Gastrocnemius medialis (tissue), 4 donors: ENCODE measurements around the gene CASKIN1. TPM values are rescaled to one million over a fixed set of nuclear protein-coding genes. Genes with fewer than 3 reads are reported as not detected.

Experiments used
- ATAC-seq, 2 donors: fragments of 150-250 bp; one replicate each; pipeline ENCODE4 v1.9.1; 2016
- DNase-seq, 2 donors: peaks; one replicate each; pipeline ENCODE4 v3.0.0-alpha.2; 2019
- H3K27ac ChIP-seq, 4 donors: fragments of 200-600 bp; sonication (generic); 1 replicate in 1 of 4; 2 replicates in 3 of 4; pipeline ENCODE4 v1.5.1; 2016 to 2018; ENCODE audit warnings: mild to moderate bottlenecking in 2 of 4, moderate library complexity in 1 of 4
- H3K27me3 ChIP-seq, 3 donors: fragments of 200-600 bp; sonication (generic) in 2 of 3; 1 replicate in 1 of 3; 2 replicates in 2 of 3; pipeline versions ENCODE4 v1.5.1 to v1.6.0; 2016 to 2019; ENCODE audit warnings: mild to moderate bottlenecking in 1 of 3, moderate library complexity in 1 of 3
- H3K36me3 ChIP-seq, 2 donors: fragments of 200-600 bp; sonication (generic) in 1 of 2; one replicate each; pipeline ENCODE4 v1.5.1; 2017 to 2018
- H3K4me1 ChIP-seq, 2 donors: fragments of 200-600 bp; sonication (generic) in 1 of 2; one replicate each; pipeline ENCODE4 v1.5.1; 2016 to 2017; ENCODE audit warnings: mild to moderate bottlenecking in 2 of 2
- H3K4me3 ChIP-seq, 4 donors: fragments of 200-600 bp; sonication (generic) in 3 of 4; 1 replicate in 1 of 4; 2 replicates in 3 of 4; pipeline ENCODE4 v1.5.1; 2016 to 2019; ENCODE audit warnings: mild to moderate bottlenecking in 2 of 4
- H3K9me3 ChIP-seq, 3 donors: fragments of 200-600 bp; sonication (generic) in 2 of 3; 1 replicate in 1 of 3; 2 replicates in 2 of 3; pipeline ENCODE4 v1.5.1; 2016 to 2019
- CTCF ChIP-seq, 5 experiments: fragments of 450-650 bp in 3 of 5; fragments of 200-600 bp in 2 of 5; sonication (generic) in 2 of 5; IDR thresholded peaks in 4 of 5; conservative IDR thresholded peaks in 1 of 5; 1 replicate in 4 of 5; 2 replicates in 1 of 5; pipeline ENCODE4 v1.5.1; 2016 to 2019; ENCODE audit warnings: antibody characterized with exemption in 5 of 5, mild to moderate bottlenecking in 3 of 5, moderate library complexity in 3 of 5
- POLR2A ChIP-seq, 2 donors: fragments of 450-650 bp; IDR thresholded peaks; one replicate each; pipeline ENCODE4 v1.6.1; 2017; ENCODE audit warnings: antibody characterized with exemption in 2 of 2, mild to moderate bottlenecking in 2 of 2, moderate library complexity in 2 of 2
- in situ Hi-C, 4 donors: fragments of 200-750 bp; cut with MboI; loops; one replicate each; pipeline versions ENCODE4 v1.15.0 to v1.8.0; 2017; ENCODE audit warnings: low sequenced_read_pairs in 4 of 4
- intact Hi-C: fragments of 100-400 bp; cut with DNase I; formaldehyde crosslinking; loops from one replicate; pipeline ENCODE4 v1.15.1; 2023; ENCODE audit warnings: low total_unique reads
- total RNA-seq, 4 donors: library from RNA; depleted of rRNA; stranded (reverse); fragments of >200 nt; gene quantifications; one replicate each; pipeline versions ENCODE4 v1.1.0 to v1.2.3, GENCODE V29; 2016

CASKIN1 gene
- total RNA-seq, 4 donors from 2014 or later = 0.07 to 0.51 (median 0.10) TPM; not detected in 1

DNA sequence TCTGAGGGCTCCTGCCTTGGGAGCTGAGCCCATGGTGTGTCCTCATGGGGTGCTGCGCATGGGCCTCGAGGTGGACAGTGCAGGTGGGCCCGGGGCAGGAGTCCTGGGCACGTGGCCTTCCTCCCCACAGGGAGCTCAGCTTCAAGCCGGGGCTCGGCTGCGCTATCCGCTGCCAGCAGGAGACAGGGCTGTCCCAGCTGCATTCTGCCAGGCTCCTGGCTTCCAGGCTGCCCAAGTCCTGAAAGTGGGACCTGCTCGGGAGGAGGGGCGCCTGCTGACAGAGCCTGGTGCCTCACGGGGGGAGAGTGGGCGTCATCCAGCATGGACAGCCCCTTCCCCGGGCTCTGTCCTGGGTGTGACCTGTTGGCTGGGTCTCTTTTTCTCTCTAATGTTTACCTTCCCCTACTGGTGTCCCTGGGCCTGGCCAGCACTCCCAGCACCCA is 33.7 kb downstream of the CASKIN1 start:
- Histone ChIP-seq H3K4me1 (peaks cover 3 to 19% of the 10 kb centered on the region in 2 donors), H3K36me3 (peaks cover 0 to 7% of the 10 kb centered on the region in 2 donors), H3K9me3 (no peaks in the 10 kb centered on the region), H3K4me3 (no peak overlapping the region), H3K27ac (no peak overlapping the region), H3K27me3 (no peaks in the 10 kb centered on the region)
- TF ChIP-seq POLR2A (IDR thresholded peaks at IDR 0.05) = no peak
- no peak for TF ChIP-seq CTCF (IDR thresholded peaks at IDR 0.05 in 4 of 5, conservative IDR thresholded peaks at IDR 0.05 in 1 of 5)
- ATAC-seq = no peak
- in situ Hi-C loops (no loop called here), intact Hi-C loops (no loop called here)
- no peak for DNase-seq

GRCh38 chr16:2161911-2162310 is 34.5 kb downstream of the CASKIN1 start:
- Histone ChIP-seq H3K36me3 (peaks cover 0 to 7% of the 10 kb centered on the region in 2 donors), H3K27me3 (no peaks in the 10 kb centered on the region), H3K4me3 (no peak overlapping the region), H3K27ac (peak overlapping the region in 1 of 4 donors; percentile 62), H3K4me1 (peaks cover 11 to 27% of the 10 kb centered on the region in 2 donors), H3K9me3 (no peaks in the 10 kb centered on the region)
- in situ Hi-C loops = no loop called here
- ATAC-seq (no peak), DNase-seq (no peak)
- TF ChIP-seq POLR2A (IDR thresholded peaks at IDR 0.05) = no peak
- no peak for TF ChIP-seq CTCF (IDR thresholded peaks at IDR 0.05 in 4 of 5, conservative IDR thresholded peaks at IDR 0.05 in 1 of 5)
- intact Hi-C loops = no loop called here

- TF ChIP-seq POLR2A (IDR thresholded peaks at IDR 0.05) = no peak
- no peak for TF ChIP-seq CTCF (IDR thresholded peaks at IDR 0.05 in 4 of 5, conservative IDR thresholded peaks at IDR 0.05 in 1 of 5)
- peak; percentile 39 to 43 for ATAC-seq
- in situ Hi-C loops = no loop called here
- no peaks in the 10 kb centered on the region for H3K9me3 ChIP-seq
- peak overlapping the region in 3 of 4 donors; percentile 43 to 62 (median 44) for H3K27ac ChIP-seq
- H3K36me3 ChIP-seq = peaks cover 0 to 1% of the 10 kb centered on the region in 2 donors
- peaks cover 17 to 35% of the 10 kb centered on the region in 2 donors for H3K4me1 ChIP-seq
- H3K4me3 ChIP-seq = no peak overlapping the region
- intact Hi-C loops = no loop called here
- no peaks in the 10 kb centered on the region for H3K27me3 ChIP-seq
- DNase-seq = peak; percentile 32 to 68
Measured at GRCh38 chr16:2160915-2161551, 35.4 kb downstream of the CASKIN1 start.

DNA sequence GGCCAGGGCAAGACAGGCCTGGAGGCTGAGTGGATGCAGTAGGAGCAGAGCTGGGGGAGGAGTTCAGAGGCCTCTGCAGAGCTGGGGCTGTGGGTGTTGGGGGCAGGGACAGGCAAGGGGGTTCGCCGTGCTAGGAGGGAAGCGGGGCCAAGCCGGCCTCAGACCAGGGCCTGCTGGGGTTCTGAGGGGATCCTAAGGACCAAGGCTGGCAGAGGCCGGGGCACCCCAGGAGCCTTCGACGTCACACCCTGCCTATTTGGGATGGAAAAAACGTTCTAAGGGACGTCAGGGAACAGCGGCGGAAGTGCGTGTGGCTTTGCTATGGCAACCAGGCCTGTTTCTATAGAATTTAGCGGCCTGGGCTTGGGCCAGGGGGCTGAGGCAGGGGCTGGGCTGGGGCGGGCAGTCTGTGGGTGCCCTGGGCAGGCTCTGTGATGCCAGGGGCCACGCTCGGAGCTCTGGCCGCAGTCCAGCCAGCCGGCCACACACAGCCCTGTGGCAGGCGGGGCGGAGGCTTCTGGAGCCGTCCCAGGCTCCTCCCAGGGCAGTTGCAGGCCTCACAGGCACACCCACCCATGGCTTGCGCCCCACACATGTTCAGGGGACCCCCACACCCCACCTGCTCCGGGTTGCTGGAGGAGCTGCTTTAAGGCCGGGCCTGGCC is 37.1 kb downstream of the CASKIN1 start:
- in situ Hi-C loops = no loop called here
- no peak for DNase-seq
- Histone ChIP-seq H3K36me3 (no peaks in the 10 kb centered on the region), H3K9me3 (no peaks in the 10 kb centered on the region), H3K4me3 (no peak overlapping the region), H3K27ac (peak overlapping the region; percentile 26 to 56 (median 47)), H3K4me1 (peaks cover 18 to 36% of the 10 kb centered on the region in 2 donors), H3K27me3 (no peaks in the 10 kb centered on the region)
- TF ChIP-seq POLR2A (IDR thresholded peaks at IDR 0.05) (no peak), CTCF (IDR thresholded peaks at IDR 0.05 in 4 of 5, conservative IDR thresholded peaks at IDR 0.05 in 1 of 5) (no peak)
- no peak for ATAC-seq
- intact Hi-C loops = loop anchor here (5.0 kb wide), 1 partner anchor 513 kb away; no protein-coding TSS in a partner anchor
